Lung (tissue), 12 donors: Measurements from ENCODE around the gene COPA. TPM values are rescaled to one million over a fixed set of nuclear protein-coding genes. Genes with fewer than 3 reads are reported as not detected.

Experiments
- ATAC-seq: fragments of 200-7000 bp; cut with Tn5 transposase; one replicate; pipeline ENCODE4 v1.9.1; 2020; ENCODE audit warnings: moderate number of reproducible peaks; ENCODE audit not compliant: insufficient read depth, low FRiP score
- DNase-seq, 3 donors: peaks; one replicate each; pipeline ENCODE4 v3.0.0-alpha.2; 2013 to 2017
- H3K27ac ChIP-seq, 2 donors: one replicate each; pipeline ENCODE4 v1.5.1; 2013; ENCODE audit warnings: mild to moderate bottlenecking in 2 of 2, moderate library complexity in 2 of 2, control low read depth in 1 of 2, inconsistent platforms in 1 of 2, low read depth in 1 of 2, low read length in 1 of 2
- H3K27me3 ChIP-seq, 3 donors: one replicate each; pipeline ENCODE4 v1.5.1; 2013; ENCODE audit warnings: low read length in 2 of 3; ENCODE audit not compliant: control insufficient read depth in 3 of 3, insufficient read depth in 3 of 3
- H3K36me3 ChIP-seq, 4 donors: one replicate each; pipeline ENCODE4 v1.5.1; 2013; ENCODE audit warnings: low read length in 4 of 4, mild to moderate bottlenecking in 1 of 4, moderate library complexity in 1 of 4; ENCODE audit not compliant: control insufficient read depth in 4 of 4, insufficient read depth in 4 of 4
- H3K4me1 ChIP-seq, 5 donors: one replicate each; pipeline ENCODE4 v1.5.1; 2013; ENCODE audit warnings: low read length in 5 of 5, mild to moderate bottlenecking in 2 of 5, moderate library complexity in 1 of 5; ENCODE audit not compliant: control insufficient read depth in 5 of 5, insufficient read depth in 5 of 5
- H3K4me3 ChIP-seq: one replicate; pipeline ENCODE4 v1.5.1; 2013; ENCODE audit warnings: mild to moderate bottlenecking, control low read depth, moderate library complexity
- H3K9ac ChIP-seq, 2 donors: one replicate each; pipeline ENCODE4 v1.5.1; 2013; ENCODE audit warnings: low read length in 2 of 2, control low read depth in 1 of 2; ENCODE audit not compliant: insufficient read depth in 1 of 2
- H3K9me3 ChIP-seq, 4 donors: one replicate each; pipeline ENCODE4 v1.5.1; 2013; ENCODE audit warnings: low read length in 3 of 4, mild to moderate bottlenecking in 1 of 4, moderate library complexity in 1 of 4; ENCODE audit not compliant: control insufficient read depth in 4 of 4, insufficient read depth in 3 of 4
- CTCF ChIP-seq: IDR thresholded peaks from 2 replicates; pipeline ENCODE4 v1.5.1; 2012; ENCODE audit warnings: mild to moderate bottlenecking; ENCODE audit errors: control extremely low read depth, extremely low read depth
- WGBS, 2 donors: extraction: QIAGEN DNeasy Blood & Tissue Kit; methylation state at CpG; one replicate each; pipeline ENCODE4 v1.1.7; 2013; 5-methylcytosine and 5-hydroxymethylcytosine counted together
- polyA plus RNA-seq, 2 donors: library from polyadenylated mRNA; stranded (reverse); fragments of 200-250 nt; gene quantifications; one replicate each; pipeline ENCODE4 v1.2.1, GENCODE V29; 2013
- total RNA-seq, 2 donors: library from RNA; depleted of rRNA in 1 of 2; stranded (reverse); fragments of >200 nt in 1 of 2; gene quantifications; one replicate each; pipeline ENCODE4 v1.2.1, GENCODE V29; 2014 to 2021
- donor health status: control.
- donor health status: control.
- donor health status: Bipolar disorder and iron deficiency.
- donor health status: healthy.
- donor health status: DM: yes; HTN: yes; CAD: no.

COPA gene
- total and polyA plus RNA-seq, 4 donors = 64.6 to 159 (median 125) TPM

- TF ChIP-seq CTCF = no peak
- H3K27me3 ChIP-seq = peaks cover 0 to 10% (median 0%) of the 10 kb centered on the region in 3 donors
- H3K27ac ChIP-seq = no peak overlapping the region
- H3K36me3 ChIP-seq = no peaks in the 10 kb centered on the region
- no peak overlapping the region for H3K4me3 ChIP-seq
- peaks cover 0 to 1% (median 0%) of the 10 kb centered on the region in 5 donors for H3K4me1 ChIP-seq
- H3K9me3 ChIP-seq = no peaks in the 10 kb centered on the region
- no peak for ATAC-seq
- no peak for DNase-seq
- H3K9ac ChIP-seq = no peak overlapping the region
- 36 to 44% methylated on average over 4 of the region's 4 CpGs for WGBS, 2 donors
Observed at GRCh38 chr1:160367516-160367900, 24.5 kb upstream of the COPA start.

GRCh38 chr1:160366731-160367515 lies 23.9 kb upstream of the COPA start, which contains the start of gene NHLH1:
Gene NHLH1 (plus strand): TSS chr1:160367071. CDS start chr1:160370732, 3,661 bp downstream.
- Histone ChIP-seq H3K27me3 (peaks cover 0 to 10% (median 0%) of the 10 kb centered on the region in 3 donors), H3K27ac (no peak within 1 kb of the TSS), H3K4me1 (peaks cover 0 to 1% (median 0%) of the 10 kb centered on the region in 5 donors), H3K9me3 (no peaks in the 10 kb centered on the region), H3K9ac (no peak within 1 kb of the TSS), H3K36me3 (no peaks in the 10 kb centered on the region), H3K4me3 (no peak within 1 kb of the TSS)
- no peak for ATAC-seq
- no peak for TF ChIP-seq CTCF
- 68 to 73% methylated on average over 15 of the region's 15 CpGs for WGBS, 2 donors
- no peak for DNase-seq

GRCh38 chr1:160365325-160365724 lies 22.3 kb upstream of the COPA start:
- 87 to 100% methylated on average over 1 of the region's 1 CpG for WGBS, 2 donors

More at GRCh38 chr1:160365325-160365724, 22.3 kb upstream of the COPA start:
- Histone ChIP-seq H3K9ac (no peak overlapping the region), H3K27ac (no peak overlapping the region), H3K27me3 (peaks cover 0 to 5% (median 0%) of the 10 kb centered on the region in 3 donors), H3K4me3 (no peak overlapping the region), H3K36me3 (peaks cover 0 to 6% (median 3%) of the 10 kb centered on the region in 4 donors), H3K9me3 (no peaks in the 10 kb centered on the region), H3K4me1 (peaks cover 0 to 1% (median 0%) of the 10 kb centered on the region in 5 donors)
- no peak for DNase-seq
- ATAC-seq = no peak
- no peak for TF ChIP-seq CTCF
